COR-L47 (cell line): ENCODE measurements around the gene FXYD1.
"Not testable (repeated sequence)": the region's sequence is repeated elsewhere in the genome, so short reads cannot be mapped to it uniquely, and the experiment has no call there.

ENCODE experiments used
- DNase-seq: peaks from one replicate; lab custom pipeline; 2025; lab: John Stamatoyannopoulos, UW

FXYD1 gene

GRCh38 chr19:35138305-35138892 lies at the start of gene FXYD1:
FXYD1 (plus strand) TSS chr19:35138824; CDS start chr19:35140080, 1,256 bp downstream.
- DNase-seq, result no peak

- no peak for DNase-seq
These were observed 49.1 kb upstream of the FXYD1 start for GRCh38 chr19:35089554-35089953.

- no peak for DNase-seq
These were observed 48.5 kb upstream of the FXYD1 start for GRCh38 chr19:35090160-35090505.

GRCh38 chr19:35090506-35091214 lies 48.0 kb upstream of the FXYD1 start:
- peak; percentile 67 for DNase-seq

- DNase-seq, result no peak
These were observed 45.2 kb upstream of the FXYD1 start for GRCh38 chr19:35093430-35093829.

GRCh38 chr19:35093941-35094647 lies 44.5 kb upstream of the FXYD1 start:
- DNase-seq, result no peak

GRCh38 chr19:35094656-35095055 lies 44.0 kb upstream of the FXYD1 start:
- DNase-seq, result no peak

GRCh38 chr19:35095667-35096368 lies 42.8 kb upstream of the FXYD1 start:
- DNase-seq, result no peak

GRCh38 chr19:35098413-35099049 lies 40.1 kb upstream of the FXYD1 start:
- no peak for DNase-seq

GRCh38 chr19:35099155-35099896 lies 39.3 kb upstream of the FXYD1 start:
- DNase-seq, result no peak

GRCh38 chr19:35099897-35100275 lies 38.7 kb upstream of the FXYD1 start:
- no peak for DNase-seq

GRCh38 chr19:35100588-35101533 lies 37.8 kb upstream of the FXYD1 start:
- DNase-seq, result no peak

- DNase-seq, result not testable (repeated sequence)
These were observed 36.7 kb upstream of the FXYD1 start for GRCh38 chr19:35101949-35102348.

GRCh38 chr19:35103614-35104013 lies 35.0 kb upstream of the FXYD1 start:
- DNase-seq, result not testable (repeated sequence)

- DNase-seq, result no peak
These were observed 34.3 kb upstream of the FXYD1 start for GRCh38 chr19:35104361-35104760.

GRCh38 chr19:35105047-35105410 lies 33.6 kb upstream of the FXYD1 start:
- no peak for DNase-seq

GRCh38 chr19:35105411-35106290 lies 33.0 kb upstream of the FXYD1 start:
- no peak for DNase-seq

- DNase-seq, result no peak
These were observed 32.4 kb upstream of the FXYD1 start for GRCh38 chr19:35106291-35106583.

- no peak for DNase-seq
These were observed 31.6 kb upstream of the FXYD1 start for GRCh38 chr19:35106898-35107541.
